Muscle of arm (tissue), 12 donors: ENCODE measurements around the gene RND3. TPM values are rescaled to one million over a fixed set of nuclear protein-coding genes. Genes with fewer than 3 reads are reported as not detected.

Experiments used
- DNase-seq: peaks from one replicate; pipeline ENCODE4 v3.0.0-alpha.2; 2013
- polyA plus RNA-seq, 12 donors: library from polyadenylated mRNA; unstranded; fragments of 120-200 nt; gene quantifications; one replicate each; pipeline ENCODE4 v1.2.1, GENCODE V29; 2013; ENCODE audit not compliant: insufficient read length in 12 of 12

Gene RND3
- polyA plus RNA-seq, 12 donors = 37.5 to 139 (median 62.1) TPM; not detected in 1

DNA sequence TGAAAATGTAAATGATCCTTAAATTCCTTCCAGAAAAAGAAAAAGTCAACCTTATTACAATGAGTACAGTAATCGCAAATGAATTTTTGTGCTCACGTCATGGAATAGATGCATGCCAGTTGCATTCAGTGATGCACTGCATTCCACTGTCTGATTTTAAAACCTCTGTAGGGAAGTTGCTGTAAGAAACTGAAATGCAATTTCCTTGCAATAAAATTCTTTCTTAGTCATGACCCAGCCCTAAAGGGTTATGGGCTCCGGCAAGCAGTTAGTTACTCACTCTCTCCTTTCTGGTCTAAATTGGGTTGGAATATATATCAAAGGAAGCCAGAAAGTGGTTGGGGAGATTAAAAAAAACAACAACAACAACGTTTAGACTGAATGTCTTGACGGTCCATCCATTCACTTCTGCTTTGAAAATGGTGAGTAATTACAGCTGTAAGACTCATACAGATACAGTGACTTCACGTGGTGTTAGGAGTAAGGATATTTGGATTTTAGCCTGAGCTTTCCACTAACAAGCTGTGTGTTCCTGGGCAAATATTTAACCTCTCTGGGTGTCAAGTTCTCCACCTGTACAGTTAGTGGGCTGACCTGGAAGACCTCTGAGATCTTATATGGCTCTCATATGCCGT lies 8.6 kb upstream of the RND3 start:
- no peak for DNase-seq

DNA sequence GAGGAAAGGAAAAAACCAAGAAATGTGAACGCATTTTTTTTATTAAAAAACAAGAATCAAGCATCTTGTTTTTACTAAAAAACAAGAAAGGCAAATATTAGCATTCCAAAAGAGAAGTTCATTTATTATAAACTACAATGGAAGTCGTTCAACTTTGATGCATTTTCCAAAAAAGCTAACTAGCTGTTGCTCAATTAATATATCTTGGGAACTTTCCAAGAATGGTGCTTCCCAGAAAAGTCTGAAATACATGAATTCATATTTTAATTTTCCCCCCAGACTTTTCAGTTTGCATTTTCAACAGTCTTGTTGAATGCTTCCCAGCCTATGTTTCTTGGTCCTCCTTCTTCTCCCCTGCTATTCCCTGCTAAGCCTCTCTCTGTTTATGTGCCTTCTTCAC lies 7.5 kb upstream of the RND3 start:
- no peak for DNase-seq

DNA sequence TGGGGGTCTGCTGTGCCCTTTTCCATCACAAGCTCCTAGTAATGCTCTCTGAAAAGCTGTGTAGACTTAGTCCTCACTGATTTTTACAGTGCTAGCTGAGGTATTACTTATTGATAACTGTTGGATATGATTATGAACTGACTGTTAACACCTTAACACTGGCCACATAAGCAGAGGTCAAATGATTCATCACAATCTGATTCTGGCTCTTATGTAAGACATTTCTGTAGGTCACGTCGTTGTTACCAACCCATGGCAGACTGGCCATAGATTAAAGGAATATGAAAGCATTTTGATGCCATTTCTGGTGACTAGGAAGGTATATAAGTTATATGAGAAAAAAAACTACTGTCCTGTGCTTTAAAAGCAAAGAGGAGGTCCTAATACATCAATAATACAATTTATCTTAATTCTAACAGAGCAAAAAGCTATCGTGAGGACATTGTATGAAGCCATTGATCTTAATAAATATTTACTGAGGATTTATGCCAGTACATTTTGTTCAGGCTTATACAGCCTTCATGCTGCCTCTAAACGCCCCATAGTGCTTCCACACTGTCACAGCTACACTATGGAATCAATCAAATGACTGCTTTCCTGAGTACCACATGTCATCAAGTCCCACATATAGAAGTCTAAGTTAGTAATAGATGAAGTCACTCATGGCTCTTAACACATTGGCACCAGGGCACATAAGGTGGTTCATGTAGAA lies 6.9 kb upstream of the RND3 start:
- no peak for DNase-seq

- no peak for DNase-seq
Observed at GRCh38 chr2:150491943-150492342, 4.5 kb upstream of the RND3 start.

- no peak for DNase-seq
Observed at GRCh38 chr2:150491430-150491829, 4.0 kb upstream of the RND3 start.

DNA sequence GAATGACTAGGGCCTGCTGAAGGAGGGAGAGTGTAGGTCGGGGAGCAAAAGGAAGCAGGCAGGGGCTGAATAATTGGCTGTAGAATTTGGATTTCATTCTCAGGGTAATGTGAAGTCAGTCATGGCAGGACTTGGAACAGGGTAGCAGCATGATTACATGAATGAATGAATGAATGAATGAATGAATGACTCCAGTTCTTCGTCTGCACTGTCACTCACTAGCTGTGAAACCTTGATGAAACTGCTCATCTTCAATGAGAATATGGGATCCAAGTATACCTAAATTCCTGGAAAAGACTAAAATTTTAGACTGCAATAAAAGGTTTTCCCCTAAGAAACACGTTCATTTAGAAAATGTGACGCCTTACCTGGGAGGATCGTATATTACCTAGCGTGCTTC lies 3.0 kb upstream of the RND3 start:
- no peak for DNase-seq

DNA sequence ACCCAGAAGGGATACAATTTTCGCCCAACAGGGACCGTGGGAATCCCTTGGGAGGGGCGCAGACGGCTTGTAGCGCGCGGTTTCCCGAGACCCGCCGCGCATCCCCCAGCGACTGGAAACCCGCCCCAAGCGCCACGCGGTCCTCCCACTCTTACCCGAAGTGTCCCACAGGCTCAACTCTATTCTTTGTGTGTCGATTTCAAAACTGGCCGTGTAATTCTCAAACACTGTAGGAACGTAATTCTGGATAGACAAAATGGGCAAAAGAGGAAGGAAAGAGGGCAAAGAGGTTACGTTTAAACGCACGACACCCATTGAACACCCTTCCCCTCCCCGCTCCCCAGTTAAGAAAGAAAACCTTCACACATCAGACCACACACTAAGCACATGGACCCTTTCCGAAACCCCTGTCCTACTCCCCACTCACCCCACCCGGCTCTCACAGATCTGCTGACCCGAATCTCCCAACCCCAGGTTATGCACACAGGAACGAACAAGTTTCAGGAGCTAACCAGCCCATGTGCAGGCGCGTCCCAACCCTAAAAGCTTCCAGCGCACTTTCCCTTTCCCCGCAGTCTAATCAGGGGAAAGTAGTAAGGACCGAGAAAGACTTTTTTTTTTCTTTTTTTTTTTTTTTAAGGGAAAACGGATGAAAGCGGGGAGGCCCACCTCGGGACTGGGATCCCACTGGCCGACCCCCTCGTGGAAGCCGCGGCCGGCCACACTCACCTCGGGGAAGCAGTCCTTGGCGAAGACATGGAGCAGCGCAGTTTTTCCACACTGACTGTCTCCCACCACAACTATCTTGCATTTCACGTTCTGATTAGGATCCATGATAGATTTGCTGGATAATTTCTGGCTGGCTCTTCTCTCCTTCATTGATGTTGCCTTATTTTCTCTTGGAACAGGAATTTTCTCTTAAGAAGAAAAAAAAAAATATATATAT lies 655 bp downstream of the RND3 start:
- peak; percentile 72 for DNase-seq

- peak; percentile 67 for DNase-seq
Observed at GRCh38 chr2:150485871-150486538, 1.5 kb downstream of the RND3 start.

DNA sequence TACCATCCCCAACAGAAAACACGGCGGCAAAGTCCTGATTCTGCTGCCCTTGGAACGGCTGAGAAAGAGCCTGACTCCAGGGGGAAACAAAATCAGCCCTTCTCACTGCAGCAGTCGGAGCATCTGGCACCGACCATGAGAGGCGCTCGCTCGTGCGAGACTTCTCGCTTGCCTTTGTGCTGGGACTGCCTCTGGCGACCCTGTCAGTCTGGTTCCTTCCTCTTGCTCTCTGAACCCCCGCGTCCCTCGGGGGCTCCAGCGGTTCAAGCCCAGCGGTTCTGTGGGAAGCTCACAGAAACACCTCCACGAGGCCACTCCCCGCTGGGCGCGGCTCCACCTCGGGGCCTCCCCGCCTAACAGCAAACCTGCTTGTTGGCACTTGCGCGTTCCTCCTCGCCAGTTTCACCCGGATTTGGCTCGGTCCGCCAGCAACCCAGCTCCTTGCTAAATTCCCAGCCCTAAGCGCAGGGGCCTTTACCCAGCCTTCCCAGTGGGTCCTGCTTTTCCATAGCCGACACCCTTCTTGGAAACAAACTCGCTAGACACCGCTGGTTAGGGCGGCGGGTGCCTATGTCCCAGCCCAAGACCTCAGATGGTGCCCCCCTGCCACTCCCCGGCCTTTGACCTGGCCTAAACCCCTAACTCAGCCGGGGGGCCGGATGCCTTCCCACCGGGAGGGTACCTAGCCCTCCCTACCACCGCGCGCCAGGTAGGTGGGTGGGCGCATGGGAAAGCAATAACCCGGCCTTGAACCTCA lies 2.2 kb downstream of the RND3 start:
- peak; percentile 84 for DNase-seq

DNA sequence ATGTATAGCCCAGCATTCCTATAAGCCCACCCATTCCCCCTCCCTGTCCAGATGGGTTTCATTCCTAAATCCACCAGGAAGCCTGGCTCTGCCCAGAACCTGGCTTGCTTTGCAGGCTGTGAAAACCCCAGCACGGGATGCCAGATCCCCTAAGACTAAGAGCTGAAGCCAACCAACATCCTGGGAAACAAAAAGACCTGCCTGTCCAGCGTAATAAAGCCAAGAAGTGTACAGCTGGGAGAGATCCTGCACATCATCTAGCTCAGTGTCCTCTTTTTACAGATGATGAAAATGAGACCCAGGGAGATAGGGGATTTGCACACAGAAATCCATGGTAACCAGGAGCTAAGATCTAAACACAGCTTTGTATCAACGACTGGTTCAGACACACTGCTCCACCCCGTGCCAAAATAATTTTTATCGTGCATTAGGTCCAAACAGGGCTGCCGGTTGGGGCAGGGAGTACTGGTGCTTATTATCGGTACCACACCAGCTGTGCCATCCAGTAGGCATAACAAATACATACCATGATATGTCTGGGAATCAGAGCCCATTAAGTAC lies 2.9 kb downstream of the RND3 start:
- DNase-seq = peak; percentile 55

- DNase-seq = no peak
Observed at GRCh38 chr2:150484006-150484405, 3.5 kb downstream of the RND3 start.

- no peak for DNase-seq
Observed at GRCh38 chr2:150483532-150483931, 3.9 kb downstream of the RND3 start.

DNA sequence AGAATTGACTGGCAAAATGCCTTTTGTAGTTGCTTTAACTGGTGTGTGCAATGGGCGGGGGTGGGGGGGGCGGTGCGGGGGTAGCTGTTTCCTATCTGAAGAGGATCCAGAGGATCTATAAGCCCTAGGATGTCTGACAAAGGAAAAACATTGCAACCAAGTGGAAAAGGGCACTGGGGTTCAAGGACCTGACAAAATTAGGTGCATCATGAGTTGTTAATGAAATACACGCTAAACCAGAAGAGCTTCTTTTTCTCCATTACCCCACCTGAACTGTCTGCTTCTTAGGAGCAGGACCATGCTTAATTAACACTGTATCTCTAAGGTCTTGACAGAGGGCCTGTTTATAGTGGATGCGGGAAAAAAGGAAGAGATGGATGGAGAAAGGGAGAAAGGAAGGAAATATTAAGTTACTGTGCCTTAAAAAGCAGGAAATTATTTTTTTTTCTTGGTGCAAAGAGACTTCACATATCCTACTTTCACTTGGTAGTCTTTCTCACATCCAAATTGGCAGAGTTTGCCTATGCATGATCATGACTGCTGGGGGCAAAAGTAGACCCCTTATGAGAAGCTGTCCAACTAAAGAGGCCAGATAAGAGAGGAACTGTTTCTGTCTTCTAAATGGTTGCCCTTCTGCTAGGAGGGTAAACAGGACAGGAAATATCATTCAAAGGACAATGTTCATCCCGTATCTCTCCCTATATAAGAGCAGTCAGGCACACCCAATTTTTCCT lies 4.6 kb downstream of the RND3 start:
- DNase-seq = no peak

DNA sequence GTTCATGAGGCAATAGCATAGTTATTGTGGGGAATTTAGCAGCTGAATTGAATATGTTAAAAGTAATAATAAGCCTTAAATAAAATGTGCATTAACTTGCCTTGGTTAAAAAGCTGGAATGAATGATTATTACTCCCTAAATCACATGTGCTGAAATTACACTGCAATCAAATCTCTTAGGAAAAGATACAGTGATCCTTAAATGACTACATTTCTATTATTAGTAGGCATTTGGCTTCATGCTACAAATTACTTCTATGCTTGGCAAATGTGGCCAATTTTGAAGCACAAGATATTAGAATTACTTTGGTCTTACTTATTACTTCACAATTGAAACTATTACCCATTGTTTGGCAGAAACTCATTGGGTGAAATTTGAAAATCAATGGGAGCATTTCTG lies 5.4 kb downstream of the RND3 start:
- no peak for DNase-seq

GRCh38 chr2:150480971-150481830 lies 6.3 kb downstream of the RND3 start:
- DNase-seq = no peak

DNA sequence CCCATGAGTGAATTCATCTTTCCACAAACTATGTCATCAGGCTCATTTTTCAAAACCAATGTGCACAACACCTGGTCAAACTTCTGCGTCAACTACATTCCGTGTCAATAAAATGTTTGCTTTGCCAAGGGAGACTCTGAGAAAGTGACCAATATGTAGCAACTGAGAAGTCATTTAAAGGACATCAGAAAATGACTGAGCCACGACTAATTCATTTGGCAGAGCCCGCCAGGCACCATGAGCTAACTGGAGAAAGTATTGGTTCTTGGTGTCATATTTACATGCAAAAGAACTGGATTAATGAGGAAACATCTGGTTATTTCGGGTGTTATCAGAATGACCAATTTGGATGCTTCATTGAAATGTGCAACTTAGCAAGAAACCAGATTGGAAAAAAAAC lies 7.2 kb downstream of the RND3 start:
- DNase-seq = no peak

GRCh38 chr2:150479075-150479915 lies 8.2 kb downstream of the RND3 start:
- no peak for DNase-seq
